Neutrophil (primary cell): Measurements from ENCODE around the gene CNTN2.

ENCODE experiments used
- H3K27ac ChIP-seq: fragments of 200-600 bp; sonication (generic); 2 replicates; pipeline ENCODE4 v1.5.1; 2016; ENCODE audit warnings: mild to moderate bottlenecking, moderate library complexity
- H3K27me3 ChIP-seq: fragments of 200-600 bp; sonication (generic); 2 replicates; pipeline ENCODE4 v1.6.0; 2016; ENCODE audit warnings: mild to moderate bottlenecking
- H3K36me3 ChIP-seq: fragments of 200-600 bp; sonication (generic); 2 replicates; pipeline ENCODE4 v1.5.1; 2017
- H3K4me1 ChIP-seq, 2 experiments: fragments of 200-600 bp in 1 of 2; sonication (generic) in 1 of 2; 1 replicate in 1 of 2; 2 replicates in 1 of 2; pipeline versions ENCODE4 v1.5.1 to v1.6.1; 2013 to 2016; ENCODE audit warnings: low read depth in 1 of 2, low read length in 1 of 2, mild to moderate bottlenecking in 1 of 2, moderate library complexity in 1 of 2; ENCODE audit not compliant: control insufficient read depth in 1 of 2, insufficient read depth in 1 of 2
- H3K4me3 ChIP-seq, 2 experiments: fragments of 200-600 bp in 1 of 2; sonication (generic) in 1 of 2; 1 replicate in 1 of 2; 2 replicates in 1 of 2; pipeline ENCODE4 v1.5.1; 2013 to 2016; ENCODE audit warnings: low read depth in 1 of 2, low read length in 1 of 2, mild to moderate bottlenecking in 1 of 2, moderate library complexity in 1 of 2
- H3K9me3 ChIP-seq: fragments of 200-600 bp; sonication (generic); 2 replicates; pipeline ENCODE4 v1.5.1; 2016
- TF ChIP-seq, protein P1 (sequence below): fragments of 200-600 bp; sonication (generic); IDR thresholded peaks from 2 replicates; pipeline ENCODE4 v1.5.1; 2016; ENCODE audit warnings: antibody characterized with exemption

The CNTN2 gene

DNA sequence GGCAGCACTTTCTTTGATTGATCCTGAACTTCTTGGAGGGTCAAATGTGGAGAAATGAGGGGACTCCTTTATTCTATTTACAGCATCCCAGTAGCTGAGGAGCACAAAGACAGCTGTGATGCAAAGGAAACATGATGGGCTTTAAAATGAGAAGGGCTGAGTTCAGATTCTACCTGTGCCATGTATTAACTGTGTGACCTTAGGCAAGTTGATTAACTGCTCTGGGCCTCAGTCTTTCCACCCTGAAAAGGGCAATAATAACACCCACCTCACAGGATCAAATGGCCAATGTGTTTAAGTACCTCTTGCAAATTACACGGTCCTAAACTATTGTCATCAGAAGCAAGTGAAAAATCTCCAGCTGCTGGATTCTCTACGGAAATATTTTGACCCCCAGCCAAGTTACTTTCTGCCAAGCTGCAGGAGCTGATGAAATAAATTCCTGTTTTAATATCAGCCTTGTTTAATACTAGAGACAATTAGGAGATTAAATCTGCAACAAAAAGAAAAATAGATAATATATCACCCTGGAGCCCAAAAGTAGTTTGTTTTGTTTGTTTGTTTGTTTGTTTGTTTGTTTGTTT lies 25.5 kb downstream of the CNTN2 start:
- H3K27me3 ChIP-seq: no peaks in the 10 kb centered on the region
- H3K9me3 ChIP-seq: no peaks in the 10 kb centered on the region
- no peaks in the 10 kb centered on the region for H3K4me1 ChIP-seq
- no peaks in the 10 kb centered on the region for H3K36me3 ChIP-seq
- TF ChIP-seq, protein P1, sequence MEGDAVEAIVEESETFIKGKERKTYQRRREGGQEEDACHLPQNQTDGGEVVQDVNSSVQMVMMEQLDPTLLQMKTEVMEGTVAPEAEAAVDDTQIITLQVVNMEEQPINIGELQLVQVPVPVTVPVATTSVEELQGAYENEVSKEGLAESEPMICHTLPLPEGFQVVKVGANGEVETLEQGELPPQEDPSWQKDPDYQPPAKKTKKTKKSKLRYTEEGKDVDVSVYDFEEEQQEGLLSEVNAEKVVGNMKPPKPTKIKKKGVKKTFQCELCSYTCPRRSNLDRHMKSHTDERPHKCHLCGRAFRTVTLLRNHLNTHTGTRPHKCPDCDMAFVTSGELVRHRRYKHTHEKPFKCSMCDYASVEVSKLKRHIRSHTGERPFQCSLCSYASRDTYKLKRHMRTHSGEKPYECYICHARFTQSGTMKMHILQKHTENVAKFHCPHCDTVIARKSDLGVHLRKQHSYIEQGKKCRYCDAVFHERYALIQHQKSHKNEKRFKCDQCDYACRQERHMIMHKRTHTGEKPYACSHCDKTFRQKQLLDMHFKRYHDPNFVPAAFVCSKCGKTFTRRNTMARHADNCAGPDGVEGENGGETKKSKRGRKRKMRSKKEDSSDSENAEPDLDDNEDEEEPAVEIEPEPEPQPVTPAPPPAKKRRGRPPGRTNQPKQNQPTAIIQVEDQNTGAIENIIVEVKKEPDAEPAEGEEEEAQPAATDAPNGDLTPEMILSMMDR: no peak
- no peak overlapping the region for H3K27ac ChIP-seq
- H3K4me3 ChIP-seq: no peak overlapping the region

- no peak overlapping the region for H3K4me3 ChIP-seq
- H3K27ac ChIP-seq: no peak overlapping the region
- no peaks in the 10 kb centered on the region for H3K4me1 ChIP-seq
- no peaks in the 10 kb centered on the region for H3K9me3 ChIP-seq
- no peaks in the 10 kb centered on the region for H3K27me3 ChIP-seq
- no peaks in the 10 kb centered on the region for H3K36me3 ChIP-seq
- TF ChIP-seq, protein P1: no peak
Measured at GRCh38 chr1:205069371-205070125, 26.5 kb downstream of the CNTN2 start.

GRCh38 chr1:205071028-205071409 lies 28.0 kb downstream of the CNTN2 start:
- no peaks in the 10 kb centered on the region for H3K9me3 ChIP-seq
- H3K4me1 ChIP-seq: no peaks in the 10 kb centered on the region
- no peak overlapping the region for H3K27ac ChIP-seq
- no peak overlapping the region for H3K4me3 ChIP-seq
- H3K36me3 ChIP-seq: no peaks in the 10 kb centered on the region
- H3K27me3 ChIP-seq: no peaks in the 10 kb centered on the region
- TF ChIP-seq, protein P1: no peak

DNA sequence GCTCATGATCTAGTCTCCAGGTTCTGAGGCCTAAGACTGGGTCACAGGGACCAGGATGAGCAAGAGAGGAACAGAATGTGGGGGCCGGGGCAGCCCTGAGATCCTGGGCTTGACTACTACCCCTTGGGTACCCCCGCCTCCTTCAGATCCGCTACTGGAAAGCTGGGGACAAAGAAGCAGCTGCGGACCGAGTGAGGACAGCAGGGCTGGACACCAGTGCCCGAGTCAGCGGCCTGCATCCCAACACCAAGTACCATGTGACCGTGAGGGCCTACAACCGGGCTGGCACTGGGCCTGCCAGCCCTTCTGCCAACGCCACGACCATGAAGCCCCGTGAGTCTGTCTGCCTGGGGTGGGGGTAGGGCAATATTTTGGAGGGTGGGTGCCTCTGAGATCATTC lies 28.8 kb downstream of the CNTN2 start:
- Histone ChIP-seq H3K36me3 (no peaks in the 10 kb centered on the region), H3K9me3 (no peaks in the 10 kb centered on the region), H3K4me1 (no peaks in the 10 kb centered on the region), H3K4me3 (no peak overlapping the region), H3K27me3 (no peaks in the 10 kb centered on the region), H3K27ac (no peak overlapping the region)
- TF ChIP-seq, protein P1: no peak

GRCh38 chr1:205072286-205072685 lies 29.3 kb downstream of the CNTN2 start:
- TF ChIP-seq, protein P1: no peak
- Histone ChIP-seq H3K4me1 (no peaks in the 10 kb centered on the region), H3K27ac (no peak overlapping the region), H3K27me3 (no peaks in the 10 kb centered on the region), H3K9me3 (no peaks in the 10 kb centered on the region), H3K36me3 (no peaks in the 10 kb centered on the region), H3K4me3 (no peak overlapping the region)
